Caco-2 (cell line): ENCODE results near the gene RPL23. TPM values are rescaled to one million over a fixed set of nuclear protein-coding genes. Genes with fewer than 3 reads are reported as not detected.

Experiments
- BruUV-seq: library from RNA; stranded (reverse); fragments of 400-500 nt; replicated peaks from 2 replicates; lab custom pipeline; 2021; lab: Mats Ljungman, UMichigan
- CTCF ChIA-PET: fragments of 300-600 bp; sonication (Branson Sonifier 250); formaldehyde crosslinking; loops from one replicate; lab custom pipeline; 2022; ENCODE audit warnings: antibody characterized with exemption; lab: Charles Lee
- POLR2A ChIA-PET: fragments of 300-600 bp; sonication (Branson Sonifier 250); formaldehyde crosslinking; loops from one replicate; lab custom pipeline; 2022; ENCODE audit warnings: antibody characterized with exemption; lab: Charles Lee
- DNase-seq, 2 experiments: peaks; one replicate each; pipeline versions ENCODE4 v3.0.0 to v3.0.0-alpha.2; 2020 to 2022
- H3K27me3 ChIP-seq: replicated peaks from 2 replicates; pipeline ENCODE4 v1.6.0; 2011; ENCODE audit warnings: low read length; ENCODE audit not compliant: control insufficient read depth, insufficient read depth
- H3K36me3 ChIP-seq: 2 replicates; pipeline ENCODE4 v1.5.1; 2011; ENCODE audit warnings: low read length; ENCODE audit not compliant: control insufficient read depth, insufficient read depth
- H3K4me1 ChIP-seq: fragments of 250-450 bp; sonication (Bioruptor Pico); 2 replicates; pipeline ENCODE4 v1.5.1; 2020; ENCODE audit warnings: mild to moderate bottlenecking
- H3K4me3 ChIP-seq: 2 replicates; pipeline ENCODE4 v1.5.1; 2011; ENCODE audit warnings: low read depth, mild to moderate bottlenecking, control low read depth, low read length
- H3K9me3 ChIP-seq: fragments of 250-450 bp; sonication (Bioruptor Pico); 2 replicates; pipeline ENCODE4 v1.5.1; 2020; ENCODE audit warnings: mild to moderate bottlenecking, moderate library complexity
- H3K27ac Mint-ChIP-seq: one replicate; pipeline ENCODE4 v1.8.0; 2022; ENCODE audit warnings: mixed read lengths; ENCODE audit not compliant: unreplicated experiment
- H3K27me3 Mint-ChIP-seq: one replicate; pipeline ENCODE4 v1.8.0; 2022; ENCODE audit warnings: mixed read lengths; ENCODE audit not compliant: insufficient read depth, unreplicated experiment
- H3K36me3 Mint-ChIP-seq: one replicate; pipeline ENCODE4 v1.8.0; 2022; ENCODE audit warnings: mild to moderate bottlenecking, mixed read lengths; ENCODE audit not compliant: insufficient read depth, unreplicated experiment
- H3K4me1 Mint-ChIP-seq: one replicate; pipeline ENCODE4 v1.8.0; 2022; ENCODE audit warnings: low read depth, mixed read lengths; ENCODE audit not compliant: unreplicated experiment
- H3K4me3 Mint-ChIP-seq: one replicate; pipeline ENCODE4 v1.8.0; 2022; ENCODE audit warnings: mild to moderate bottlenecking, moderate library complexity, mixed read lengths; ENCODE audit not compliant: unreplicated experiment
- H3K9me3 Mint-ChIP-seq: one replicate; pipeline ENCODE4 v1.8.0; 2022; ENCODE audit warnings: mixed read lengths; ENCODE audit not compliant: unreplicated experiment
- intact Hi-C: fragments of 100-400 bp; cut with micrococcal nuclease; formaldehyde crosslinking; loops from one replicate; pipeline ENCODE4 v1.10.0; 2022; ENCODE audit not compliant: unreplicated experiment
- total RNA-seq: library from RNA; stranded (reverse); gene quantifications from 2 replicates; pipeline ENCODE4 v1.2.3, GENCODE V29; 2022
- TF ChIP-seq, protein P1 (sequence below), 2 experiments: fragments of 200-600 bp in 1 of 2; IDR thresholded peaks; 1 replicate in 1 of 2; 2 replicates in 1 of 2; pipeline versions ENCODE4 v1.5.1 to v1.8.0; 2011 to 2022; ENCODE audit warnings: antibody characterized with exemption in 1 of 2, control low read depth in 1 of 2, inconsistent platforms in 1 of 2, low read depth in 1 of 2, low read length in 1 of 2, mild to moderate bottlenecking in 1 of 2, moderate library complexity in 1 of 2; ENCODE audit not compliant: insufficient read depth in 1 of 2, severe bottlenecking in 1 of 2, unreplicated experiment in 1 of 2

Gene RPL23
- total RNA-seq, 1 experiment from 2014 or later: 2,216 TPM

DNA sequence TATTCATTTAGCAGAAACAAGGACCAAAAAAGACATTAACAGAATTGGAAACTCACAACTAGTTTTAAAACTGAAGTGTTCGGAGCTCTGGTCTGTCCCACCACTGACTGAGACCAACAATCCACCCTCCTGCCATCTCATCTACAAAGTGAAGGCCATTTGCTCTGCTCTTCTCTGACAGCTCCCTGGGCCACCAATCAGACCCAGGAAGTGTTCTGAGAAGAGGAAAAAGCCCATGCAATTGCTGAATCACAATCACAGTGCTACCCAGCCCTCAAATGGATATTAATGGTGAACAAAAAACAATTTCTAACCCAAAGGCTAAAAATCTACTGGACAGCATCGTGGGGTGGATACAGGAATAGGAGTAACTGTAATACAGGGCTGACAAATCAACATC lies 2.1 kb downstream of the RPL23 start:
- peak overlapping the region; percentile 100 for H3K4me3 Mint-ChIP-seq
- DNase-seq: no peak
- H3K4me1 Mint-ChIP-seq: peaks cover 22% of the 10 kb centered on the region
- H3K9me3 ChIP-seq: no peaks in the 10 kb centered on the region
- H3K36me3 Mint-ChIP-seq: peaks cover 81% of the 10 kb centered on the region
- peak overlapping the region; percentile 100 for H3K27ac Mint-ChIP-seq
- ChIA-PET CTCF (no interaction called here), POLR2A (interaction anchor here (0.7 kb wide), 1 partner anchor 101 kb away, joined by 3 read pairs; no protein-coding TSS in a partner anchor)
- no TSS peak for BruUV-seq
- H3K9me3 Mint-ChIP-seq: no peaks in the 10 kb centered on the region
- H3K4me1 ChIP-seq: peaks cover 10% of the 10 kb centered on the region; the same call in 1 of the 2 replicates
- intact Hi-C loops: no loop called here
- peak overlapping the region; percentile 62 for H3K4me3 ChIP-seq
- peaks cover 7% of the 10 kb centered on the region for H3K36me3 ChIP-seq
- H3K27me3 ChIP-seq: no peaks in the 10 kb centered on the region
- no peaks in the 10 kb centered on the region for H3K27me3 Mint-ChIP-seq
- TF ChIP-seq, protein P1, sequence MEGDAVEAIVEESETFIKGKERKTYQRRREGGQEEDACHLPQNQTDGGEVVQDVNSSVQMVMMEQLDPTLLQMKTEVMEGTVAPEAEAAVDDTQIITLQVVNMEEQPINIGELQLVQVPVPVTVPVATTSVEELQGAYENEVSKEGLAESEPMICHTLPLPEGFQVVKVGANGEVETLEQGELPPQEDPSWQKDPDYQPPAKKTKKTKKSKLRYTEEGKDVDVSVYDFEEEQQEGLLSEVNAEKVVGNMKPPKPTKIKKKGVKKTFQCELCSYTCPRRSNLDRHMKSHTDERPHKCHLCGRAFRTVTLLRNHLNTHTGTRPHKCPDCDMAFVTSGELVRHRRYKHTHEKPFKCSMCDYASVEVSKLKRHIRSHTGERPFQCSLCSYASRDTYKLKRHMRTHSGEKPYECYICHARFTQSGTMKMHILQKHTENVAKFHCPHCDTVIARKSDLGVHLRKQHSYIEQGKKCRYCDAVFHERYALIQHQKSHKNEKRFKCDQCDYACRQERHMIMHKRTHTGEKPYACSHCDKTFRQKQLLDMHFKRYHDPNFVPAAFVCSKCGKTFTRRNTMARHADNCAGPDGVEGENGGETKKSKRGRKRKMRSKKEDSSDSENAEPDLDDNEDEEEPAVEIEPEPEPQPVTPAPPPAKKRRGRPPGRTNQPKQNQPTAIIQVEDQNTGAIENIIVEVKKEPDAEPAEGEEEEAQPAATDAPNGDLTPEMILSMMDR (IDR thresholded peaks at IDR 0.05; ENCODE audit: insufficient read depth in 1 of 2, low read depth in 1 of 2, low read length in 1 of 2, severe bottlenecking in 1 of 2, unreplicated experiment in 1 of 2): no peak

DNA sequence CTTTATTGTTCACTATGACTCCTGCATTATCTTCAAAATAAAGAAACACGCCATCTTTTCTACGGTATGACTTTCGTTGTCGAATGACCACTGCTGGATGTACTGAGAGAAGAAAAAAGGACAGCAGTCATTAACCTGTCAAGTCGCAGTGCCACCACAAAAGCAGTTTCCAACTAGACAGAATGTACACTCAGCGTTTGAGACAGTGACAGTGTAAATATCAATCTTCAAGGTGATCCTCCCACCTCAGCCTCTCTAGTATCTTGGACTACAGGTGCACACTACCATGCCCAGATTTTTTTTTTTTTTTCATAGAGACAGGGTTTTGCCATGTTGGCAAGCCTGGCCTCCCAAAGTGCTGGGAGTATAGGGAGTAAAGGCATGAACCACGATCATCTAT lies 3.1 kb downstream of the RPL23 start:
- Histone ChIP-seq H3K4me3 (no peak overlapping the region), H3K27me3 (no peaks in the 10 kb centered on the region), H3K36me3 (peaks cover 7% of the 10 kb centered on the region), H3K4me1 (peaks cover 10% of the 10 kb centered on the region; the same call in 1 of the 2 replicates), H3K9me3 (no peaks in the 10 kb centered on the region)
- Mint-ChIP-seq H3K4me3 (peak overlapping the region; percentile 100), H3K27me3 (no peaks in the 10 kb centered on the region), H3K9me3 (no peaks in the 10 kb centered on the region), H3K4me1 (peaks cover 22% of the 10 kb centered on the region), H3K27ac (no peak overlapping the region), H3K36me3 (peaks cover 91% of the 10 kb centered on the region)
- no TSS peak for BruUV-seq
- TF ChIP-seq, protein P1 (IDR thresholded peaks at IDR 0.05; ENCODE audit: insufficient read depth in 1 of 2, low read depth in 1 of 2, low read length in 1 of 2, severe bottlenecking in 1 of 2, unreplicated experiment in 1 of 2): no peak
- intact Hi-C loops: no loop called here
- ChIA-PET CTCF (no interaction called here), POLR2A (no interaction called here)
- DNase-seq: no peak

DNA sequence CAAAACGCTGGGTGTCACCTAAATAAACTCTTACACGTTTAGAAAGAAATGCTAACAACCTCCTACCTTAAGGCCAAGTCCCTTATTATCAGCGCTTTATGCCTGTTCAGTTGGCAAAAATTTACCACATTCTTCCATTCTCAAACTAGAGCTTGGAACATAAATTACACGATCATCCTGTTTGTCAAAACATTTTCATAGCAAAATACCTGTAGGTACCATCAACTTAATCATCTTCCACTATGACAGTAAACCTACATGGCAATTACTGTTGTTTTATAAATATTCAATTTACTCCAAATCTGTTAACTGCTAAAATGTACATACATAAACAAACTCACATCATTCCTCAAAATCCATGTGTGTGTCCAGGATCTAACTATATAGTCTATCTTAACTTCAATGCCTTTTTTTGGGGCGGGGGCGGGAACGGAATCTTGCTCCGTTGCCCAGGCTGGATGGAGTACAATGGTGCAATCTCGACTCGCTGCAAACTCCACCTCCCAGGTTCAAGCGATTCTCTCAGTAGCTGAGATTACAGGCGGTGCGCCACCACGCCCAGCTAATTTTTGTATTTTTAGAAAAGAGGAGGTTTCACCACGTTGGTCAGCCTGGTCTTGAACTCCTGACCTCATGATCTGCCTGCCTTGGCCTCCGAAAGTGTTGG lies 4.4 kb downstream of the RPL23 start:
- Mint-ChIP-seq H3K27ac (peak overlapping the region; percentile 65), H3K4me1 (peaks cover 22% of the 10 kb centered on the region), H3K36me3 (peaks cover 98% of the 10 kb centered on the region), H3K9me3 (no peaks in the 10 kb centered on the region), H3K27me3 (no peaks in the 10 kb centered on the region), H3K4me3 (no peak overlapping the region)
- Histone ChIP-seq H3K9me3 (no peaks in the 10 kb centered on the region), H3K36me3 (peaks cover 7% of the 10 kb centered on the region), H3K27me3 (no peaks in the 10 kb centered on the region), H3K4me1 (peaks cover 10% of the 10 kb centered on the region; the same call in 1 of the 2 replicates), H3K4me3 (no peak overlapping the region)
- CTCF ChIA-PET: no interaction called here
- intact Hi-C loops: no loop called here
- DNase-seq: no peak
- no TSS peak for BruUV-seq
- TF ChIP-seq, protein P1 (IDR thresholded peaks at IDR 0.05; ENCODE audit: insufficient read depth in 1 of 2, low read depth in 1 of 2, low read length in 1 of 2, severe bottlenecking in 1 of 2, unreplicated experiment in 1 of 2): no peak
- POLR2A ChIA-PET: interaction anchor here (1.3 kb wide), 1 partner anchor 19 kb away, joined by 5 read pairs; no protein-coding TSS in a partner anchor
